Endothelial cell of umbilical vein (primary cell): ENCODE measurements around the gene CCT8. TPM values are rescaled to one million over a fixed set of nuclear protein-coding genes. Genes with fewer than 3 reads are reported as not detected.

Experiments used
- BruUV-seq: library from RNA; stranded (reverse); fragments of 400-500 nt; replicated peaks from 2 replicates; lab custom pipeline; 2021; lab: Mats Ljungman, UMichigan
- CTCF ChIA-PET: fragments of 300-600, 350-600 bp; sonication (Branson Sonifier 250); formaldehyde crosslinking; loops from one replicate; lab custom pipeline; 2021; ENCODE audit warnings: antibody characterized with exemption, inconsistent platforms; lab: Charles Lee
- POLR2A ChIA-PET: fragments of 300-600, 350-600 bp; sonication (Branson Sonifier 250); formaldehyde crosslinking; loops from one replicate; lab custom pipeline; 2021; ENCODE audit warnings: antibody characterized with exemption, inconsistent platforms; lab: Charles Lee
- DNase-seq: peaks from one replicate; pipeline ENCODE4 v3.0.0-alpha.2; 2011; ENCODE audit warnings: low read depth, low spot score
- FAIRE-seq: peaks from 2 replicates; lab custom pipeline; 2011; peaks lifted over from hg19 to GRCh38; lab: Jason Lieb, UNC
- H2AFZ ChIP-seq: 2 replicates; pipeline ENCODE4 v1.6.0; 2012; ENCODE audit warnings: low read depth, low read length, control low read depth, inconsistent platforms
- H3K27ac ChIP-seq: 2 replicates; pipeline ENCODE4 v1.5.1; 2011; ENCODE audit warnings: low read depth, mild to moderate bottlenecking, control low read depth, low read length, moderate library complexity; ENCODE audit not compliant: insufficient read depth
- H3K27me3 ChIP-seq, 2 experiments: 2 replicates each; pipeline versions ENCODE4 v1.6.0 to v1.6.1; 2011; ENCODE audit warnings: low read length in 2 of 2, mixed read lengths in 1 of 2; ENCODE audit not compliant: control insufficient read depth in 2 of 2, insufficient read depth in 2 of 2
- H3K36me3 ChIP-seq, 2 experiments: 2 replicates in 1 of 2; 3 replicates in 1 of 2; pipeline ENCODE4 v1.5.1; 2011; ENCODE audit warnings: low read length in 2 of 2, mild to moderate bottlenecking in 1 of 2, moderate library complexity in 1 of 2; ENCODE audit not compliant: control insufficient read depth in 2 of 2, insufficient read depth in 2 of 2; ENCODE audit errors: extremely low read depth in 1 of 2
- H3K4me1 ChIP-seq: 3 replicates; pipeline ENCODE4 v1.5.1; 2011; ENCODE audit warnings: mild to moderate bottlenecking, low read length; ENCODE audit not compliant: control insufficient read depth, insufficient read depth; ENCODE audit errors: extremely low read depth
- H3K4me2 ChIP-seq: 2 replicates; pipeline ENCODE4 v1.6.1; 2011; ENCODE audit warnings: low read length, control low read depth, mixed read lengths; ENCODE audit not compliant: insufficient read depth
- H3K4me3 ChIP-seq, 3 experiments: fragments of 200-600 bp in 1 of 3; sonication (generic), shearing (Covaris generic) in 1 of 3; replicated peaks in 1 of 3; 2 replicates each; pipeline ENCODE4 v1.5.1; 2011 to 2016; ENCODE audit warnings: control low read depth in 3 of 3, low read length in 3 of 3, mild to moderate bottlenecking in 2 of 3, inconsistent platforms in 1 of 3, low read depth in 1 of 3, moderate library complexity in 1 of 3; ENCODE audit not compliant: insufficient read depth in 1 of 3
- H3K79me2 ChIP-seq: 2 replicates; pipeline ENCODE4 v1.6.0; 2012; ENCODE audit warnings: low read length, inconsistent platforms; ENCODE audit not compliant: control insufficient read depth, insufficient read depth
- H3K9ac ChIP-seq: replicated peaks from 2 replicates; pipeline ENCODE3; 2011; ENCODE audit warnings: low read length, control low read depth; ENCODE audit not compliant: insufficient read depth; ENCODE audit errors: extremely low read depth
- H3K9me1 ChIP-seq: replicated peaks from 3 replicates; pipeline ENCODE4 v1.6.0; 2011; ENCODE audit warnings: mild to moderate bottlenecking, low read length; ENCODE audit not compliant: control insufficient read depth, insufficient read depth; ENCODE audit errors: extremely low read depth
- H3K9me3 ChIP-seq: replicated peaks from 2 replicates; pipeline ENCODE4 v1.5.1; 2012; ENCODE audit warnings: low read length, inconsistent platforms; ENCODE audit not compliant: control insufficient read depth, insufficient read depth
- H4K20me1 ChIP-seq: replicated peaks from 2 replicates; pipeline ENCODE3; 2011; ENCODE audit warnings: mild to moderate bottlenecking, low read length; ENCODE audit not compliant: control insufficient read depth, insufficient read depth; ENCODE audit errors: extremely low read depth
- EZH2 ChIP-seq: IDR thresholded peaks from 2 replicates; pipeline ENCODE4 v1.6.1; 2012; ENCODE audit warnings: borderline replicate concordance, low read depth, mild to moderate bottlenecking, moderate library complexity, low read length, inconsistent platforms; ENCODE audit not compliant: severe bottlenecking
- FOS ChIP-seq: IDR thresholded peaks from 2 replicates; pipeline ENCODE4 v1.6.1; 2011; ENCODE audit warnings: mild to moderate bottlenecking, low read length, moderate library complexity, borderline replicate concordance; ENCODE audit not compliant: insufficient read depth
- JUN ChIP-seq: IDR thresholded peaks from 2 replicates; pipeline ENCODE4 v1.6.1; 2011; ENCODE audit warnings: borderline replicate concordance, low read depth; ENCODE audit not compliant: insufficient read length, insufficient read depth
- MYC ChIP-seq: IDR thresholded peaks from one replicate; pipeline ENCODE4 v1.6.1; 2011; ENCODE audit warnings: mild to moderate bottlenecking, low read depth, low read length
- POLR2A ChIP-seq: IDR thresholded peaks from 2 replicates; pipeline ENCODE4 v1.6.1; 2012; ENCODE audit warnings: low read depth, mild to moderate bottlenecking, control low read depth, low read length
- POLR2AphosphoS5 ChIP-seq: IDR thresholded peaks from 2 replicates; pipeline ENCODE4 v1.6.1; 2012; ENCODE audit warnings: low read depth, mild to moderate bottlenecking, control low read depth, low read length, moderate library complexity; ENCODE audit not compliant: insufficient read depth
- dilution Hi-C: fragments of 300-500 bp; cut with MboI; formaldehyde crosslinking; loops from one replicate; pipeline ENCODE4 v1.15.0; 2019; ENCODE audit warnings: low sequenced_read_pairs; ENCODE audit not compliant: extremely low pct_ligation_motif_present
- intact Hi-C: fragments of 100-400 bp; cut with micrococcal nuclease; formaldehyde crosslinking; loops from one replicate; pipeline ENCODE4 v1.10.0; 2022
- polyA plus RNA-seq, 4 experiments: library from polyadenylated mRNA; depleted of rRNA in 3 of 4; stranded (reverse) in 3 of 4; unstranded in 1 of 4; fragments of >200 nt; gene quantifications; 2 replicates each; pipeline versions ENCODE4 v1.2.1 to v1.2.3, GENCODE V29; 2011 to 2012; ENCODE audit warnings: missing spikeins in 1 of 4
- total RNA-seq: library from RNA; stranded (reverse); gene quantifications from 2 replicates; pipeline ENCODE4 v1.2.3, GENCODE V29; 2021
- TF ChIP-seq, protein P1 (sequence below): IDR thresholded peaks from 2 replicates; pipeline ENCODE4 v1.6.1; 2011; ENCODE audit not compliant: insufficient read depth, insufficient read length
- TF ChIP-seq, protein P2 (sequence below), 2 donors: IDR thresholded peaks; 1 replicate in 1 of 2; 2 replicates in 1 of 2; pipeline ENCODE4 v1.5.1; 2011; ENCODE audit warnings: low read length in 2 of 2, mild to moderate bottlenecking in 2 of 2, moderate library complexity in 2 of 2, control low read depth in 1 of 2, inconsistent platforms in 1 of 2, low read depth in 1 of 2; ENCODE audit not compliant: insufficient read depth in 1 of 2; ENCODE audit errors: extremely low read depth in 1 of 2

Gene CCT8
- total and polyA plus RNA-seq, 2 donors (not counting 3 experiments of a cell fraction or from before 2014, with no cell fraction given), result 102 to 212 TPM

DNA sequence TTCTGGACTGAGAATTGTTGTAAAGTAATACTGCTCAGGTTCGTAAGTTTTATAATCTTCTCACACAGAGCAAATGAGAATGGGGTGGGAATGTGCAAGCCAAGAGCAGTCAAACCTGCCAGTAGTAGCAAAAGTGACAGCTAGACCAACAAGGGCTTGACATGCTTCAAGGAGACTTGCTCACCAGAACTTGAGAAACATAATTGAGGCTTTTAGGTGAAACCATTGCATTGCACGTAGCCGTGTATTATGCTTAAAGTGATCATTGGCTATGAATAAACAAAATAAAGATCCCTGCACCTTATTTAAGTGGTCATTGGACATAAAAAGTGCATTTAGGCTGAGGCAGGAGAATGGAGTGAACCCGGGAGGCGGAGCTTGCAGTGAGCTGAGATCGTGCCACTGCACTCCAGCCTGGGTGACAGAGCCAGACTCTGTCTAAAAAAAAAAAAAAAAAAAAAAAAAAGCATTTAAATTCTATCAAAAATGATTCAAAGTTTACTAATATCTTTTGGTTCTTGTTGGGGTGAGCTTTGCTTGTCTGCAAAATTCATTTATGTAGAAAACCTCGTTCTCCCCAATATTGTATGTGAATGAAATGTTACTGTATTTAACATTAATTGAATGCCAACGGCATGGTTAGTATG lies 11.8 kb upstream of the CCT8 start:
- Histone ChIP-seq H3K4me1 (peaks cover 4% of the 10 kb centered on the region), H3K27ac (no peak overlapping the region), H2AFZ (no peak overlapping the region), H3K9me3 (no peaks in the 10 kb centered on the region), H3K9ac (no peak overlapping the region), H3K79me2 (no peaks in the 10 kb centered on the region), H3K27me3 (no peaks in the 10 kb centered on the region), H3K4me2 (no peak overlapping the region), H3K4me3 (no peak overlapping the region), H3K9me1 (no peaks in the 10 kb centered on the region), H4K20me1 (no peaks in the 10 kb centered on the region), H3K36me3 (peaks cover 0 to 2% of the 10 kb centered on the region in 2 experiments)
- FAIRE-seq (no peak), DNase-seq (no peak)
- ChIA-PET POLR2A (no interaction called here), CTCF (interaction anchor here (1.0 to 8.9 kb wide), 2 partner anchors 80 to 287 kb away, joined by 3 to 134 read pairs; no protein-coding TSS in a partner anchor)
- intact Hi-C loops, result no loop called here
- dilution Hi-C loops, result no loop called here
- no TSS peak for BruUV-seq
- no peak for TF ChIP-seq POLR2A
- no peak for TF ChIP-seq FOS
- TF ChIP-seq, protein P1, sequence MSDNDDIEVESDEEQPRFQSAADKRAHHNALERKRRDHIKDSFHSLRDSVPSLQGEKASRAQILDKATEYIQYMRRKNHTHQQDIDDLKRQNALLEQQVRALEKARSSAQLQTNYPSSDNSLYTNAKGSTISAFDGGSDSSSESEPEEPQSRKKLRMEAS, result no peak
- no peak for TF ChIP-seq MYC
- TF ChIP-seq EZH2, result no peak
- TF ChIP-seq JUN, result no peak

GRCh38 chr21:29084372-29084771 lies 10.9 kb upstream of the CCT8 start:
- H3K4me3 ChIP-seq, result no peak overlapping the region
- peaks cover 0 to 2% of the 10 kb centered on the region in 2 experiments for H3K36me3 ChIP-seq
- H3K9me3 ChIP-seq, result no peaks in the 10 kb centered on the region
- no peak overlapping the region for H2AFZ ChIP-seq
- no peak overlapping the region for H3K4me2 ChIP-seq
- no TSS peak for BruUV-seq
- dilution Hi-C loops (no loop called here), intact Hi-C loops (no loop called here)
- no peaks in the 10 kb centered on the region for H4K20me1 ChIP-seq
- DNase-seq (no peak), FAIRE-seq (no peak)
- ChIA-PET POLR2A (no interaction called here), CTCF (no interaction called here)
- TF ChIP-seq FOS (no peak), JUN (no peak), MYC (no peak), POLR2A (no peak), POLR2AphosphoS5 (no peak)
- TF ChIP-seq, protein P2, sequence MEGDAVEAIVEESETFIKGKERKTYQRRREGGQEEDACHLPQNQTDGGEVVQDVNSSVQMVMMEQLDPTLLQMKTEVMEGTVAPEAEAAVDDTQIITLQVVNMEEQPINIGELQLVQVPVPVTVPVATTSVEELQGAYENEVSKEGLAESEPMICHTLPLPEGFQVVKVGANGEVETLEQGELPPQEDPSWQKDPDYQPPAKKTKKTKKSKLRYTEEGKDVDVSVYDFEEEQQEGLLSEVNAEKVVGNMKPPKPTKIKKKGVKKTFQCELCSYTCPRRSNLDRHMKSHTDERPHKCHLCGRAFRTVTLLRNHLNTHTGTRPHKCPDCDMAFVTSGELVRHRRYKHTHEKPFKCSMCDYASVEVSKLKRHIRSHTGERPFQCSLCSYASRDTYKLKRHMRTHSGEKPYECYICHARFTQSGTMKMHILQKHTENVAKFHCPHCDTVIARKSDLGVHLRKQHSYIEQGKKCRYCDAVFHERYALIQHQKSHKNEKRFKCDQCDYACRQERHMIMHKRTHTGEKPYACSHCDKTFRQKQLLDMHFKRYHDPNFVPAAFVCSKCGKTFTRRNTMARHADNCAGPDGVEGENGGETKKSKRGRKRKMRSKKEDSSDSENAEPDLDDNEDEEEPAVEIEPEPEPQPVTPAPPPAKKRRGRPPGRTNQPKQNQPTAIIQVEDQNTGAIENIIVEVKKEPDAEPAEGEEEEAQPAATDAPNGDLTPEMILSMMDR (IDR thresholded peaks at IDR 0.05; ENCODE audit: extremely low read depth in 1 of 2, insufficient read depth in 1 of 2, low read depth in 1 of 2, low read length in 2 of 2), result no peak
- TF ChIP-seq, protein P1, result no peak
- H3K27me3 ChIP-seq, result no peaks in the 10 kb centered on the region
- H3K9me1 ChIP-seq, result no peaks in the 10 kb centered on the region
- H3K27ac ChIP-seq, result no peak overlapping the region
- H3K4me1 ChIP-seq, result peaks cover 6% of the 10 kb centered on the region
- H3K9ac ChIP-seq, result no peak overlapping the region
- no peaks in the 10 kb centered on the region for H3K79me2 ChIP-seq
